Activated CD8-positive, alpha-beta memory T cell treated with anti-CD3 and anti-CD28 coated beads for 24 hours (primary cell): Measurements from ENCODE around the gene LRPAP1.
"Not testable (repeated sequence)": the region's sequence is repeated elsewhere in the genome, so short reads cannot be mapped to it uniquely, and the experiment has no call there.

Experiments used
- DNase-seq: peaks from one replicate; pipeline ENCODE4 v3.0.0-alpha.2; 2020

Gene LRPAP1

DNA sequence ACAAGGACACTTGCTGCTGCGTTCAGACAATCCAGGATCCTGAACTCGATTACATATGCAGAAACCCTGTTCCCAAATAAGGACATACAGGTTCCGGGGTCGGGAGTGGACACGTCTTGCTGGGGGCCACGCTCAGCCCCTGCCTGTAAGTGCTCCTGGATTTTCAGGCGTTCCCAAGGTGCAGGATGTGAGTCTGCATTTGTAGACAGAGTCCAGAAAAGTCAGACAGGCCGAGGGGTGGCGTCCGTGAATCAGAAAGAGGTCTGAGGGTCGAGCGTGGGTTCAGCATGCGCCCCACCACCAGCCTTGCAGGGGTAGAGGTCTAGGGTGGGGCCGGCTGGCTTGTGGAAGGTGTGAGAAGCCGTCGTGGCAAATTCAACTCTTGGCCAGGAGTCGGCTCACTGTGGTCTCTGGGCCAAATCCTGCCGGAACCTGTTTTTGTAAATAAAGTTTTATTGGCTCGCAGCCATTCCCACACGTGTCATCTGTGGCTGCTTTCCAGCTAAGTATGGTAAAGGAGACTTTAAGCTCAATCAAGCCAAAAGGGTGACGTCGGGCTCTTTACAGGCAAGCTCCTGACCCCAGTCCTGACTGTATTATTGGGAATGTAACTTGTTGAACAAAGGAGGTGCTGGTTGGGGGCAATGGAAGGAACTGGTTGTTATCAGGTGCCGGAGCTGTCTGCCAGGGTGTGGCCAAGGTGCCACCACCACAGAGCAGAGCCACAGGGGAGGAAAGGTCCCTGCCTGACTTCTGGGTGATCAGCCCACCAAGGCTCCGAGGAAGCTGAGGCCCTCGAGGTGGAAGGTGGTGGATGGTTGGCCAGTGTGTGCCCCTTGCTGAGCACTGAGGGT lies 61.8 kb downstream of the LRPAP1 start:
- no peak for DNase-seq

DNA sequence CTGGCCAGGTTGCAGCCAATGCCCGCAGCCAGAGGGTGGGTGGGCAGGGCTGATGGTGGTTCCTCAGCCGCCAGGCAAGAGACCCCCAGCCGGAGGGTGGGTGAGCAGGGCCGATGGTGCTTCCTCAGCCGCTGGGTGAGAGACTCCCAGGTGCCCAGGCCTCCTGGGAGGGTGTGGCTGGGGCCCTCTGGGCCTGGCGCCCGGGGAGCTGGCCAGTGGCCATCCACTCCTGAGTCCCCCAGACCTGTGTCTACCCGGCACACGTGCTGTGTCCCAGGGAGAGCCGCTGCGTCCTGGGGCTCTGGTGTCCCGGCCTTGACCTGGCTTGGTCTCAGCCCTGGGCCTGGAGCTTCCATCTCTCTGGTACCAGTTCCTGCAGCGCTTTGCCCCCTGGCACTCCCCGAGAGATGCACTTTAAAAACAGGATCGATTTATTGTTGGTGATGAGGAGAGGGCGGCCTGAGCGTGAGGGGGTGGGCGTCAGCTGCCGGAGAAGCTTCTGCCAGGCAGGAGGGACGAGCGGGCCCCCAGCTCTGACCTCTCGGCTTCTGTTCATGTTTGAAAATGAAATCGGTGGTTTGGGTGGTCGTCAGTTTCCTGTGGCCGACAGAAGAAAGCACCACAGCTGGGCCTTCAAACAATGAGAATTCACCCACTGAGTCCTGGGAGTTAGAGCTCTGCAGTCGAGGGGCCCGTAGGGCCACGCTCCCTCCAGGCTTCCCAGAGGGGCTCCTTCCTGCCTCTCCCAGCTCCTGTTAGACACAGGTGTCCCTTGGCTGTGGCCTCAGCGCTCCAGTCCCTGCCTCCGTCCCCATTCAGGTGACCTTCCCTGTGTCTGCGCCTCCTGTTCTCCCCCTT lies 62.6 kb downstream of the LRPAP1 start:
- DNase-seq: no peak

- no peak for DNase-seq
Observed at GRCh38 chr4:3468804-3469203, 63.4 kb downstream of the LRPAP1 start.

- DNase-seq: no peak
Observed at GRCh38 chr4:3468154-3468553, 64.1 kb downstream of the LRPAP1 start.

- no peak for DNase-seq
Observed at GRCh38 chr4:3467601-3468031, 64.6 kb downstream of the LRPAP1 start.

- DNase-seq: no peak
Observed at GRCh38 chr4:3466691-3467600, 65.3 kb downstream of the LRPAP1 start.

DNA sequence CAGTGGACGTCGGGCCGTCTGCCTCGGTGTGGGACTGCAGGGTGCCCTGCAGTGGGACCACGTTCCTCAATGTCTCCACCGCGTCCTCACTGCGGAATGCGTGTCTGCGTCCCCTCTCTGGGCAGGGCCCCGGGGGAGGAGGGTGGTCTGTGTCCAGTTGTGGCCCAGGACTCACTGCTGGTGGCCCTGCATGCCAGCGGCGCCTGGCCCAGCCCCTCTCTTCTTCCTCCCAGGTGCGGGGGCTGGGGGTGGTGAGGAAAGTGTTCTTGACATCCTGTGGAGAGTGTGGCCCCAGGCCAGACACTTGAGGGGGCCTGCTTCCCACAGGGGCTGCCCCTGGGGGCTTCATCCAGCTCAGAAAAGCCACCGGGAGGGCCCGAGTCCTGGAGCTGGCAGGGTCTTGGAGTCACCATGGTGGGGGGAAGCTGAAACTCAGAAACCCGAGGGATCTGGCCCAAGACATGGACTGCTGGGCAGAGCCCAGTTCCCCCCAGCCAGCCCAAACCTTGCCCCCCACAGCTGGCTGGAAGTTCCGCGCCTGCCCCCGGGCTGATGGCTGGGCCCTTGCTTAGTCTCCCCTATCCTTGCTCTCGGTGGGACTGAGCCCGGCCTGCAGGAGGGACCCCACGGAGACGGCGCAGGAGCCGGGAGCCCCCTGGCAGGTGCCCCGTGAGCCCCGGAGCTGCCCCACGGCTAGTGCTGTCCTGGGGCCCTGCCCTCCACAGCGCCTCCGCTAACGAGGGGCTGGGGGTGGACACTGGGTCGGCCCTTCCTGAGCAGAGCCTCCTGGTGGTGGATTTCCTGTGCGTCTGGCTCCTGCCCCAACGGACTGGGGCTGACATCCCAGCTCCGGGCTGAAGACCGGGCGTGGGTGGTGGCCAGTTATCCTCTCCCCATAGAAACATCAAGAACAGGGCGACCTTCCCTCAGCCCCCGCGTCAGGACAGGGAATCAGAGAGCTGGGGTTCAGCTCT lies 66.2 kb downstream of the LRPAP1 start:
- DNase-seq: no peak

GRCh38 chr4:3464911-3465697 lies 67.1 kb downstream of the LRPAP1 start:
- no peak for DNase-seq

DNA sequence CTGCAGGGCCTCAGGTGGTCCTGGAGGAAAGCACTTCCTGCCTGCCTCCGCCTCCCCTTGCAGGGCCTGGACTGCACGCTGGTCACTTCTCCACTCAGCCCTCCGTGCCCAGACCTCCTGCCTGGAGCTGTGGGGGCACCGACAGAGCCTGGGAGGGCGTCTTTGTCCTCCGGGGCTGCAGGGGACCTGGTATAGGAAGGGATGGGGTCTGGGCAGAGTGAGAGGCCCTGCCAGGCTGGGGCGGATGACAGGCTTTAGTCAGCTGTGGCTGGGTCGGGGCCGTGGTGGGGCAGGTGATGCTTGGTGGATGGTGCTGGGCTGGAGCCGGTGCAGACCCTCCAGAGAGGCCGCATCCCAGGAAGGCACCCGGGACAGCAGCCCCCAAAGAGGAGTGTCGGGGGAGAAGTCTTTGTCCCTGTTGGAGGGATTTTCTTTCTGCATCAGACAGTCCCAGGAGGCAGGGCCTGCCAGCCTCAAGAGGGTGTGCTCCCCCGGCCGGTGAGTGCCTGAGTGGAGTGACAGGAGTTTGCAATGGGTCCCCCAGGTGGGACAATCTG lies 67.8 kb downstream of the LRPAP1 start:
- DNase-seq: no peak

DNA sequence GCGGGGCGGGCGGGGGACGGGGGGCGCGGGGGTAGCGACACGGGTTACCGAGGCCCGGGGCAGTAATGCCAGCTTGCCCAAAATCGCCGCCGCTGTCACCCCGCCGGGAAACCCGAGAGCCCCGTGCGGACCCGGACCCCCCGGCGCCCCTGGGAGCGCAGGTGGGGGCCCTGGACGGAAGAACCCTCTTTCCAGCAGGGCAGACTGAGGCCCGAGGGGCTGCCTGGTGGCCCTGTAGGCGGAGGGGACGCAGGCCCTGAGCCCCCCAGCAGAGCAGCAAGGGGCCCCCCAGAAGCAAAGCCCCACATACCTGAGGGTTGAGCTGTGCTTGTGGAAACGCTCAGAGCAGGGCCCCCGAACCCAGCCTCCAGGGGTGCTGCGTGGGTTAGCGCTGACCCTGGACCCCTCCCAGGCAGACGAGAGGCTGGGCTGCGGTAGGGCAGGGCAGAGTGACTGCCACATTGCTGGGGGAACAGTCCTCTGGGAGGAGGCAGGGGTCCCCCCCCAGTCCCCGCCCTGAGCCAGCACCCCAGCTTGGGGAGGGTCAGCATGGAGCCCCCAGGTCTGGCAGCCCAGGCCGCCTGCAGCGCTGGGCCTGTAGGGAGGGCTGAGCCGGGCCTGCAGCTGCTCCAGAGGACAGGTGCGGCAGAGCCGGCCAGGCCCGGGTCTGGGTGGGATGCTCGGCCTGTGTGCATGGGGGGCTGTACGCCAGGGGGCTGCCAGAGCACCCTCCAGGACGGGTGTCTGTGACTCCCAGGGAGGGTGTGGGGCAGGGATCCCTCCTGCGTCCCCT lies 68.5 kb downstream of the LRPAP1 start:
- DNase-seq: no peak

- no peak for DNase-seq
Observed at GRCh38 chr4:3462790-3463415, 69.3 kb downstream of the LRPAP1 start, which contains the start of gene DOK7. Gene DOK7, plus strand, starts transcription at chr4:3463306. Its CDS starts 70 bp downstream, at chr4:3463376.

DNA sequence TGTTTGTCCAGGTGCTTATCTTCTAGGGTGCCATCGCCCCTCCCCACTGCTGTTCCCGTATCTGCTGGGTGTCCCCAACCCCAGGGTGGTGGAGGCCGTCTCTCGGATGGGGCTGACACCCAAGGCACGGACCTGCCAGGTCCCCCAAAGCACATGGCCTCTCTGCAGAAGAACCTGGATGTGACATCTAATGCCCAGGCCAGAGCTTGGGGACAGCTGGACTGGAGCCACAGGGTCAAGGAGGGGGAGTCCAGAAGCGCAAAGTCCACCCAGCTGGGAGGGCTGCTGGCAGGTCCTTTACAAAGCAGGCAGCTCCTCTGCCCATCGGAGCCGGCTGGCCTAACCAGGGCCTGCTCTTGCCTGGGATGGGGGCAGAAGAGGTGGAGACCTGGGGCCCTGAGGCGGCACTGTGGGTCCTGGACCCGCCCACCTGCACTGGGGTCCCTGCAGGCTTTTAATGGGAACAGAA lies 69.9 kb downstream of the LRPAP1 start:
- DNase-seq: no peak

DNA sequence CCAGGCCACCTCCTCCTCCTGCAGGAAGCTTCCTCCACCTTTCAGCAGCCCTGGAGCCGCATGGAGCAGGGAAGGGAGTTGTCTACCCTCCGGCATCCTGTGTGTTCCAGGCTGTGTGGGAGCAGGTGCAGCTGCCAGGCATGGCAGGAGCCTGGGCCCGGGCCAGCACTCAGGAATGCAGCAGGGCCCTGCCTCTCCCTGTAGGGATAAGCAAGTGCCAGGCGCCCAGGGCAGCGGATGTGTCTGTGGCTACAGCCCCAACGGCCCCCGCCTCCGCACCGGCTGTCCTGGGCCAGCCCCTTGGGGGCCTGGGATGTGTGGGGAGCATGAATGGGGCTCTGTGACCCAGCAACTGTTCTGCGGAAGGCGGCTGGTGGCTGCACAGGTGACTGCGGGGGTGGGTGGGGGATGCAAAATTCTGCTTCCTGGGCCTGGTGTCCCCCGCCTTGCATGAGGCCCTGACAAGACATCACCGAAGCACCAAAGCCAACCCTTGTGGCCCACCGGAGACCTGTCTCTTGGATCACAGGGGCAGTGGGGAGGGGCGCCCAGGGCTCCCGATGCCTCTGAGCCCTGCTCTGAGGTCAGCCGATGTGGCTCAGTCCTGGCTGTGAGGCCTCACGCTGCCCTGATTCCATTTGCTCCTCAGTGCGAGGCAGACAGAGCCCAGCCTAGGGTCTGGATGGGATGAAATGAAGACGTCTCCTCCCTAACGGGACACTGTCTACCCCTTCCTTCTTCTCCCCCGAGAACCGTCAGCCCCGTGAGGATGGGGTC lies 70.5 kb downstream of the LRPAP1 start:
- no peak for DNase-seq

DNA sequence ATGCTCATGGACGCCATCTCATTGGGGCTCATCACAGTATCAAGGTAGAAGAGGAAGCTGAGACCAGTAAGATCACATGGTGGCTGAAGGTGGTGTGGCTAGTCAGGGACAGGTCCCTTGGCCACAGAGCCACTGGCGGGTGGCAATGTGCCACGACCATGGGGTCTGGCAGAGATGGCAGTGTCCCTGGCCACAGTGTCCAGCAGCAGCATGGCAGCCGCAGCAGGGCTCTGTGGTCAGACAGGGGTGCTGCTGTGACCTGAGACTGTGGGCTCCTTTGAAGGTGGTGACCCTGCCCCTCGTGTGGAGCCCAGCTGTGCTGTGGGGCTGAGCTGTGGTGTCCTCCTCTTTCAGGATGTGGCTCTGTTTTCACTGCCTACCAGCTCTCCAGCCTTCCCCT lies 71.3 kb downstream of the LRPAP1 start:
- no peak for DNase-seq

DNA sequence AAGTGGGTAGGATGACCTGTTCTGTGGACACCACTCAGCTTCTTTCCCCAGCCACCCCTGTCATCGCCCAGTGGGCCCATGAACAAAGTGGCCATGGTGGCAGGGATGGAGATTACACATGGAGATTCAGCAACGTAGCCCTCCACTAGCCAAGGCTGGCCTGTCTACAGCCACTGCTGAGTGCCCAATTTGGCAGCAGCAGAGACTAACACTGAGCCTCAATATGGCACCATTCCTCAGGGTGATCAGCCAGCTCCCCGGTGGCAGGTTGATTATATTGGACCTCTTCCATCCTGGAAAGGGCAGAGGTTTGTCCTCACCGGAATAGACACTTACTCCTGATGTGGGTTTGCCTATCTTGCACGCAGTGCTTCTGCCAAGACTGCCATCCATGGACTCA lies 73.1 kb downstream of the LRPAP1 start:
- not testable (repeated sequence) for DNase-seq

DNA sequence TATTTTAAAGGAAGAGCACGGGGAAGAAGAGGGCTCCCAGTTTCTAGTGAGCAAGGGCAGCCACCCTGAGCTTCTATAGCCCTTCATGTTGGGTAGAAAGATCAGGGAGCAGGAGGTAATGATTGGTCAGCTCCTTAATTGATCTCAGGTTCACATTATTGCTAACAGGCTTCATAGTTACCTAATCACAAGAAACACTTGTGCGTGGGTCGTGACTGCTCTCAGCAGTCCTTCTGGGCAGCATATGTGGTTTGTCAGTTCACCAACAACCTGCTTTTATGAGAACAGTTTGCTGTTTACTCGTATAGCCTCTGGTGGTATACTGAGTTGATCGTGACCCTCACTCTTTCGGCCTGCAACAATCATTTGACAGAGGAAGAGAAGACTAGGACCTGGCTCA lies 73.9 kb downstream of the LRPAP1 start:
- DNase-seq: no peak

GRCh38 chr4:3455596-3455995 lies 76.6 kb downstream of the LRPAP1 start:
- DNase-seq: not testable (repeated sequence)
